PFSK-1 (cell line): ENCODE data around the gene BRAT1.

Source experiments
- FOXP2 ChIP-seq: optimal IDR thresholded peaks from 2 replicates; pipeline ENCODE3; 2011; ENCODE audit warnings: borderline replicate concordance, control low read depth, inconsistent platforms; ENCODE audit not compliant: insufficient read depth; ENCODE audit errors: extremely low read length, extremely low read depth
- POLR2AphosphoS5 ChIP-seq: IDR thresholded peaks from 2 replicates; pipeline ENCODE4 v1.6.1; 2012; ENCODE audit warnings: low read depth, mild to moderate bottlenecking, control low read depth, low read length, moderate library complexity
- REST ChIP-seq, 2 experiments: IDR thresholded peaks; 2 replicates each; pipeline versions ENCODE4 v1.6.1 to v1.8.0; 2011 to 2012; ENCODE audit warnings: low read depth in 2 of 2, low read length in 2 of 2, control low read depth in 1 of 2, inconsistent platforms in 1 of 2, mild to moderate bottlenecking in 1 of 2, moderate library complexity in 1 of 2; ENCODE audit not compliant: insufficient read depth in 1 of 2
- SIN3A ChIP-seq: IDR thresholded peaks from 2 replicates; pipeline ENCODE4 v1.6.1; 2012; ENCODE audit warnings: mild to moderate bottlenecking, low read length, moderate library complexity, borderline replicate concordance; ENCODE audit not compliant: insufficient read depth
- TAF1 ChIP-seq: IDR thresholded peaks from 2 replicates; pipeline ENCODE4 v1.6.1; 2012; ENCODE audit warnings: low read length, control low read depth, borderline replicate concordance; ENCODE audit not compliant: insufficient read depth

Gene BRAT1

GRCh38 chr7:2515424-2516193 lies 39.7 kb downstream of the BRAT1 start:
- TF ChIP-seq REST (IDR thresholded peaks at IDR 0.05; ENCODE audit: insufficient read depth in 1 of 2, low read depth in 2 of 2, low read length in 2 of 2) (no peak), SIN3A (no peak), FOXP2 (no peak), POLR2AphosphoS5 (no peak), TAF1 (no peak)

GRCh38 chr7:2514473-2515423 lies 40.6 kb downstream of the BRAT1 start:
- TF ChIP-seq REST (IDR thresholded peaks at IDR 0.05; ENCODE audit: insufficient read depth in 1 of 2, low read depth in 2 of 2, low read length in 2 of 2) (no peak), TAF1 (no peak), SIN3A (no peak), FOXP2 (no peak), POLR2AphosphoS5 (no peak)

GRCh38 chr7:2513702-2514101 lies 41.6 kb downstream of the BRAT1 start:
- TF ChIP-seq TAF1 (no peak), FOXP2 (no peak), SIN3A (no peak)

GRCh38 chr7:2512713-2513112 lies 42.6 kb downstream of the BRAT1 start:
- no peak for TF ChIP-seq REST (IDR thresholded peaks at IDR 0.05; ENCODE audit: insufficient read depth in 1 of 2, low read depth in 2 of 2, low read length in 2 of 2)
- no peak for TF ChIP-seq FOXP2
- TF ChIP-seq TAF1 = no peak
- no peak for TF ChIP-seq POLR2AphosphoS5
- no peak for TF ChIP-seq SIN3A

GRCh38 chr7:2512179-2512661 lies 43.1 kb downstream of the BRAT1 start:
- no peak for TF ChIP-seq FOXP2
- TF ChIP-seq REST (IDR thresholded peaks at IDR 0.05; ENCODE audit: insufficient read depth in 1 of 2, low read depth in 2 of 2, low read length in 2 of 2) = no peak
- TF ChIP-seq SIN3A = no peak
- no peak for TF ChIP-seq POLR2AphosphoS5
- no peak for TF ChIP-seq TAF1
